H9 (cell line): Measurements from ENCODE around the gene VWC2L. TPM values are rescaled to one million over a fixed set of nuclear protein-coding genes. Genes with fewer than 3 reads are reported as not detected.

Experiments
- DNase-seq: peaks from one replicate; pipeline ENCODE4 v3.0.0-alpha.2; 2017
- H2AFZ ChIP-seq: one replicate; pipeline ENCODE4 v1.6.1; 2013; ENCODE audit warnings: mild to moderate bottlenecking, low read length, control low read depth, moderate library complexity
- H2AK5ac ChIP-seq: 2 replicates; pipeline ENCODE4 v1.6.1; 2013; ENCODE audit warnings: low read length, control low read depth, mixed read lengths; ENCODE audit not compliant: insufficient read length
- H2BK120ac ChIP-seq: one replicate; pipeline ENCODE4 v1.6.1; 2013; ENCODE audit warnings: low read depth, mild to moderate bottlenecking, low read length, control low read depth, inconsistent platforms; ENCODE audit not compliant: poor library complexity, severe bottlenecking
- H2BK12ac ChIP-seq: 2 replicates; pipeline ENCODE4 v1.6.1; 2013; ENCODE audit warnings: low read length, control low read depth, mixed read lengths, low read depth; ENCODE audit not compliant: insufficient read length
- H2BK15ac ChIP-seq: 2 replicates; pipeline ENCODE4 v1.6.1; 2013; ENCODE audit warnings: low read depth, low read length, control low read depth
- H2BK20ac ChIP-seq: one replicate; pipeline ENCODE4 v1.6.1; 2013; ENCODE audit warnings: low read depth, mild to moderate bottlenecking, low read length, control low read depth, inconsistent platforms; ENCODE audit not compliant: poor library complexity, severe bottlenecking
- H2BK5ac ChIP-seq: 2 replicates; pipeline ENCODE4 v1.6.1; 2013; ENCODE audit warnings: low read length, control low read depth, mixed read lengths; ENCODE audit not compliant: insufficient read length
- H3K14ac ChIP-seq: 2 replicates; pipeline ENCODE4 v1.6.1; 2013; ENCODE audit warnings: low read length, control low read depth; ENCODE audit not compliant: insufficient read depth
- H3K18ac ChIP-seq: 2 replicates; pipeline ENCODE4 v1.6.1; 2013; ENCODE audit warnings: low read depth, mild to moderate bottlenecking, mixed read lengths, low read length, control low read depth; ENCODE audit not compliant: insufficient read length
- H3K23ac ChIP-seq: 2 replicates; pipeline ENCODE4 v1.6.1; 2013; ENCODE audit warnings: low read length, control low read depth, mixed read lengths, low read depth; ENCODE audit not compliant: insufficient read length
- H3K23me2 ChIP-seq: 2 replicates; pipeline ENCODE4 v1.6.1; 2013; ENCODE audit warnings: low read depth, mild to moderate bottlenecking, mixed read lengths, low read length, control low read depth; ENCODE audit not compliant: insufficient read length, poor library complexity, severe bottlenecking
- H3K27ac ChIP-seq: 2 replicates; pipeline ENCODE4 v1.5.1; 2013; ENCODE audit warnings: low read length, control low read depth, mixed read lengths, low read depth; ENCODE audit not compliant: insufficient read length
- H3K27me3 ChIP-seq: 2 replicates; pipeline ENCODE4 v1.6.1; 2013; ENCODE audit warnings: low read length, control low read depth, inconsistent platforms; ENCODE audit not compliant: insufficient read depth
- H3K4ac ChIP-seq: 2 replicates; pipeline ENCODE4 v1.6.1; 2013; ENCODE audit warnings: low read depth, mild to moderate bottlenecking, control low read depth, inconsistent platforms, low read length, moderate library complexity
- H3K4me1 ChIP-seq: 2 replicates; pipeline ENCODE4 v1.6.1; 2013; ENCODE audit warnings: low read length, control low read depth, inconsistent platforms; ENCODE audit not compliant: insufficient read depth
- H3K4me2 ChIP-seq: 2 replicates; pipeline ENCODE4 v1.6.1; 2013; ENCODE audit warnings: low read length, control low read depth, mixed read lengths; ENCODE audit not compliant: insufficient read length, insufficient read depth
- H3K56ac ChIP-seq: 2 replicates; pipeline ENCODE4 v1.6.1; 2013; ENCODE audit warnings: low read depth, mild to moderate bottlenecking, mixed read lengths, low read length, control low read depth; ENCODE audit not compliant: insufficient read length
- H3K79me1 ChIP-seq: 2 replicates; pipeline ENCODE4 v1.6.1; 2013; ENCODE audit warnings: low read depth, mild to moderate bottlenecking, moderate library complexity, low read length, control low read depth, inconsistent platforms; ENCODE audit not compliant: insufficient read depth, poor library complexity, severe bottlenecking
- H3K79me2 ChIP-seq: 2 replicates; pipeline ENCODE4 v1.6.1; 2013; ENCODE audit warnings: low read length, control low read depth, inconsistent platforms; ENCODE audit not compliant: insufficient read depth
- H3K9ac ChIP-seq: 2 replicates; pipeline ENCODE4 v1.6.1; 2013; ENCODE audit warnings: low read length, control low read depth, mixed read lengths; ENCODE audit not compliant: insufficient read length; ENCODE audit errors: extremely low read depth
- H3K9me3 ChIP-seq: one replicate; pipeline ENCODE4 v1.6.1; 2013; ENCODE audit warnings: low read depth, low read length, inconsistent platforms; ENCODE audit not compliant: control insufficient read depth
- H3T11ph ChIP-seq: one replicate; pipeline ENCODE4 v1.6.1; 2013; ENCODE audit warnings: mild to moderate bottlenecking, low read length, control low read depth, inconsistent platforms
- H4K20me1 ChIP-seq: one replicate; pipeline ENCODE4 v1.6.1; 2013; ENCODE audit not compliant: control insufficient read depth, insufficient read length, insufficient read depth
- H4K5ac ChIP-seq: 2 replicates; pipeline ENCODE4 v1.6.1; 2013; ENCODE audit warnings: low read depth, mild to moderate bottlenecking, mixed read lengths, low read length, control low read depth; ENCODE audit not compliant: insufficient read length
- H4K8ac ChIP-seq: replicated peaks from 2 replicates; pipeline ENCODE4 v1.6.1; 2013; ENCODE audit warnings: low read length, control low read depth, mixed read lengths, low read depth; ENCODE audit not compliant: insufficient read length
- H4K91ac ChIP-seq: 2 replicates; pipeline ENCODE4 v1.6.1; 2013; ENCODE audit warnings: low read depth, mild to moderate bottlenecking, moderate library complexity, mixed read lengths, low read length, control low read depth; ENCODE audit not compliant: insufficient read length
- H3K27ac Mint-ChIP-seq, 3 experiments: 2 replicates in 2 of 3; 3 replicates in 1 of 3; pipeline ENCODE4 v1.8.0; 2020 to 2021; ENCODE audit warnings: mixed read lengths in 3 of 3, mild to moderate bottlenecking in 1 of 3, moderate library complexity in 1 of 3
- H3K27me3 Mint-ChIP-seq: 2 replicates; pipeline ENCODE4 v1.8.0; 2021; ENCODE audit warnings: low read depth, mild to moderate bottlenecking, moderate library complexity, mixed read lengths
- H3K36me3 Mint-ChIP-seq, 3 experiments: 2 replicates in 2 of 3; 3 replicates in 1 of 3; pipeline ENCODE4 v1.8.0; 2020 to 2021; ENCODE audit warnings: low read depth in 3 of 3, mixed read lengths in 3 of 3; ENCODE audit not compliant: insufficient read depth in 1 of 3
- H3K4me1 Mint-ChIP-seq, 2 experiments: 2 replicates each; pipeline ENCODE4 v1.8.0; 2020; ENCODE audit warnings: mixed read lengths in 2 of 2
- H3K4me3 Mint-ChIP-seq, 2 experiments: 2 replicates in 1 of 2; 3 replicates in 1 of 2; pipeline ENCODE4 v1.8.0; 2020 to 2021; ENCODE audit warnings: mild to moderate bottlenecking in 2 of 2, mixed read lengths in 2 of 2, moderate library complexity in 1 of 2
- H3K9me3 Mint-ChIP-seq, 2 experiments: 2 replicates in 1 of 2; 3 replicates in 1 of 2; pipeline ENCODE4 v1.8.0; 2020; ENCODE audit warnings: mild to moderate bottlenecking in 2 of 2, mixed read lengths in 2 of 2, moderate library complexity in 1 of 2
- WGBS: extraction: QIAGEN DNeasy Blood & Tissue Kit; methylation state at CpG from one replicate; pipeline ENCODE4 v1.1.7; 2013; ENCODE audit warnings: missing lambda C conversion rate, low lambda C conversion rate, mixed read lengths; ENCODE audit not compliant: insufficient read length; ENCODE audit errors: extremely low coverage; 5-methylcytosine and 5-hydroxymethylcytosine counted together
- total RNA-seq: library from RNA; stranded (reverse); gene quantifications from 2 replicates; pipeline ENCODE4 v1.2.1, GENCODE V29; 2021
- TF ChIP-seq, protein P1 (sequence below): fragments of 200-600 bp; sonication (generic); conservative IDR thresholded peaks from 3 replicates; pipeline ENCODE4 v1.8.0; 2021; ENCODE audit warnings: antibody characterized with exemption, mild to moderate bottlenecking

Gene VWC2L
- total RNA-seq, 1 experiment from 2014 or later: not detected

DNA sequence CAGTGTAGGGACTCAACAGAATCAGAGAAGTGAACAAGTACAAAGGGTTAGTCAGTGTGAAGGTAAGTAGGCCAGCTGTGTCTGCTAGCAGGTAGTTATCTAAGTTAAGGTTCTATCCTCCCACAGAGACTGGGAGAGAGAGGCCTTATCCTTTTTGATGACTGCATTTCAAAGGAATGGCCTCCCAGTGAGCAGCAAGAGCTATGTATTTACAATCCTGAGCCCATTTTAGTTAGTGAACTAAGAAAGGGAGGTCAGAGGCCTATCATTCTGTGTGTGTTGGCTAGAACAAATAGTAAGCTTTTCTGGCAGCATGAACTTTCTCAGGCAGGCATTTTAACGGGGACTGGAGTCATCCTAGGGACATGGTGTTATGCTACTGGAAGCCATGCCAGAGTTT, 182.9 kb downstream of the VWC2L start:
- Histone ChIP-seq H2AK5ac (no peak overlapping the region), H2AFZ (no peak overlapping the region), H3K27me3 (peaks cover 12% of the 10 kb centered on the region; the same call in 1 of the 2 replicates), H3K79me2 (no peaks in the 10 kb centered on the region), H3K23ac (no peak overlapping the region), H3K56ac (no peak overlapping the region), H3T11ph (no peak overlapping the region), H3K4ac (no peak overlapping the region), H3K27ac (no peak overlapping the region), H3K9me3 (no peaks in the 10 kb centered on the region), H3K9ac (no peak overlapping the region), H3K14ac (no peak overlapping the region), H3K4me2 (no peak overlapping the region), H2BK12ac (no peak overlapping the region), H2BK20ac (no peak overlapping the region), H3K79me1 (no peaks in the 10 kb centered on the region), H4K8ac (no peak overlapping the region), H3K18ac (no peak overlapping the region), H2BK120ac (no peak overlapping the region), H4K20me1 (no peaks in the 10 kb centered on the region), H3K23me2 (no peaks in the 10 kb centered on the region), H4K91ac (no peak overlapping the region), H4K5ac (no peak overlapping the region), H2BK15ac (no peak overlapping the region), H3K4me1 (no peaks in the 10 kb centered on the region), H2BK5ac (no peak overlapping the region)
- peak overlapping the region in 1 of 3 experiments; percentile 20; a peak in 1 of 7 replicates for H3K27ac Mint-ChIP-seq
- DNase-seq: peak; percentile 49
- no CpG with 5 or more reads among the region's 1 CpG for WGBS
- H3K4me3 Mint-ChIP-seq: no peak overlapping the region
- H3K36me3 Mint-ChIP-seq: no peaks in the 10 kb centered on the region
- TF ChIP-seq, protein P1, sequence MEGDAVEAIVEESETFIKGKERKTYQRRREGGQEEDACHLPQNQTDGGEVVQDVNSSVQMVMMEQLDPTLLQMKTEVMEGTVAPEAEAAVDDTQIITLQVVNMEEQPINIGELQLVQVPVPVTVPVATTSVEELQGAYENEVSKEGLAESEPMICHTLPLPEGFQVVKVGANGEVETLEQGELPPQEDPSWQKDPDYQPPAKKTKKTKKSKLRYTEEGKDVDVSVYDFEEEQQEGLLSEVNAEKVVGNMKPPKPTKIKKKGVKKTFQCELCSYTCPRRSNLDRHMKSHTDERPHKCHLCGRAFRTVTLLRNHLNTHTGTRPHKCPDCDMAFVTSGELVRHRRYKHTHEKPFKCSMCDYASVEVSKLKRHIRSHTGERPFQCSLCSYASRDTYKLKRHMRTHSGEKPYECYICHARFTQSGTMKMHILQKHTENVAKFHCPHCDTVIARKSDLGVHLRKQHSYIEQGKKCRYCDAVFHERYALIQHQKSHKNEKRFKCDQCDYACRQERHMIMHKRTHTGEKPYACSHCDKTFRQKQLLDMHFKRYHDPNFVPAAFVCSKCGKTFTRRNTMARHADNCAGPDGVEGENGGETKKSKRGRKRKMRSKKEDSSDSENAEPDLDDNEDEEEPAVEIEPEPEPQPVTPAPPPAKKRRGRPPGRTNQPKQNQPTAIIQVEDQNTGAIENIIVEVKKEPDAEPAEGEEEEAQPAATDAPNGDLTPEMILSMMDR: no peak
- peaks cover 95% of the 10 kb centered on the region for H3K27me3 Mint-ChIP-seq
- peaks cover 2 to 3% of the 10 kb centered on the region in 2 experiments; a peak in 3 of 4 replicates for H3K4me1 Mint-ChIP-seq
- H3K9me3 Mint-ChIP-seq: no peaks in the 10 kb centered on the region; a peak in 1 of 5 replicates
